SU-DHL-6 (cell line): ENCODE measurements around the gene HUNK.

ENCODE experiments used
- EZH2phosphoT487 ChIP-seq: fragments of 200-600 bp; sonication (generic), shearing (Covaris generic); conservative IDR thresholded peaks from 2 replicates; pipeline ENCODE4 v1.6.1; 2018; ENCODE audit warnings: mild to moderate bottlenecking, antibody characterized with exemption, low read length, moderate library complexity, mixed read lengths
- TF ChIP-seq, protein P1 (sequence below): fragments of 200-600 bp; sonication (generic); IDR thresholded peaks from one replicate; pipeline ENCODE4 v1.5.1; 2017; ENCODE audit warnings: antibody characterized with exemption, mild to moderate bottlenecking, low read length, moderate library complexity; ENCODE audit not compliant: insufficient read depth, poor library complexity, severe bottlenecking

DNA sequence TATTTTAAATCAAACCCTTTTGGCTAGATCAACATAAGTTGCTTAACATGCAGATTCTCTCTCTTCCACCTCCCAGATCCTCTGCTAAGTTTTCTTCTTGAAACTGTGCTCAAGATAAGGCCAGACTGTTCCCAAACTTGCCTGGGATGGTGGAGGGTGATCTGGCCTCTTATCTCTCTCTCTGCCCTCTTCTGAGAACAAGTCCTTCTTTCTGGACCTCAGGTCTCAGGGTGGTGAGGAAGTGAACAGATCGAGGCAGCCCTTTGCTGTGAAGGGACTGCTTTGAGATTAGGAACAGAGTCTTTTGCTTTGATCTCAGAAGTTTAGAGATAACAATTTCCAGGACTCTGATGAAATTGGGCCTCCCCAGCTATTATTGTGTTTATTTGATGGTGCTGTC, 70.7 kb downstream of the HUNK start:
- TF ChIP-seq, protein P1, sequence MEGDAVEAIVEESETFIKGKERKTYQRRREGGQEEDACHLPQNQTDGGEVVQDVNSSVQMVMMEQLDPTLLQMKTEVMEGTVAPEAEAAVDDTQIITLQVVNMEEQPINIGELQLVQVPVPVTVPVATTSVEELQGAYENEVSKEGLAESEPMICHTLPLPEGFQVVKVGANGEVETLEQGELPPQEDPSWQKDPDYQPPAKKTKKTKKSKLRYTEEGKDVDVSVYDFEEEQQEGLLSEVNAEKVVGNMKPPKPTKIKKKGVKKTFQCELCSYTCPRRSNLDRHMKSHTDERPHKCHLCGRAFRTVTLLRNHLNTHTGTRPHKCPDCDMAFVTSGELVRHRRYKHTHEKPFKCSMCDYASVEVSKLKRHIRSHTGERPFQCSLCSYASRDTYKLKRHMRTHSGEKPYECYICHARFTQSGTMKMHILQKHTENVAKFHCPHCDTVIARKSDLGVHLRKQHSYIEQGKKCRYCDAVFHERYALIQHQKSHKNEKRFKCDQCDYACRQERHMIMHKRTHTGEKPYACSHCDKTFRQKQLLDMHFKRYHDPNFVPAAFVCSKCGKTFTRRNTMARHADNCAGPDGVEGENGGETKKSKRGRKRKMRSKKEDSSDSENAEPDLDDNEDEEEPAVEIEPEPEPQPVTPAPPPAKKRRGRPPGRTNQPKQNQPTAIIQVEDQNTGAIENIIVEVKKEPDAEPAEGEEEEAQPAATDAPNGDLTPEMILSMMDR, result no peak
- TF ChIP-seq EZH2phosphoT487, result no peak
